HEK293 (cell line): ENCODE results near the gene MINDY2.

Experiments used
- CTCF ChIP-seq: fragments of 450-650 bp; formaldehyde crosslinking; IDR thresholded peaks from 2 replicates; pipeline ENCODE4 v1.5.1; 2016; ENCODE audit warnings: missing biosample characterization, missing genetic modification characterization
- IKZF3 ChIP-seq: fragments of 450-650 bp; IDR thresholded peaks from 2 replicates; pipeline ENCODE4 v1.5.0; 2018; ENCODE audit warnings: missing biosample characterization, mild to moderate bottlenecking, missing genetic modification characterization, moderate library complexity
- KLF16 ChIP-seq: fragments of 450-650 bp; formaldehyde crosslinking; IDR thresholded peaks from 2 replicates; pipeline ENCODE4 v1.5.1; 2017; ENCODE audit warnings: missing biosample characterization, missing genetic modification characterization
- TCF7L2 ChIP-seq: IDR thresholded peaks from 2 replicates; pipeline ENCODE4 v1.6.1; 2011; ENCODE audit warnings: low read depth, mild to moderate bottlenecking, inconsistent platforms, low read length, moderate library complexity, borderline replicate concordance
- ZNF146 ChIP-seq: fragments of 450-650 bp; formaldehyde crosslinking; IDR thresholded peaks from 2 replicates; pipeline ENCODE4 v1.5.1; 2016; ENCODE audit warnings: missing biosample characterization, missing genetic modification characterization
- ZNF184 ChIP-seq: fragments of 450-650 bp; IDR thresholded peaks from 2 replicates; pipeline ENCODE4 v1.5.1; 2018; ENCODE audit warnings: missing biosample characterization, mild to moderate bottlenecking, missing genetic modification characterization
- ZNF747 ChIP-seq: fragments of 450-650 bp; formaldehyde crosslinking; IDR thresholded peaks from 2 replicates; pipeline ENCODE4 v1.5.1; 2016; ENCODE audit warnings: missing biosample characterization, missing genetic modification characterization

DNA sequence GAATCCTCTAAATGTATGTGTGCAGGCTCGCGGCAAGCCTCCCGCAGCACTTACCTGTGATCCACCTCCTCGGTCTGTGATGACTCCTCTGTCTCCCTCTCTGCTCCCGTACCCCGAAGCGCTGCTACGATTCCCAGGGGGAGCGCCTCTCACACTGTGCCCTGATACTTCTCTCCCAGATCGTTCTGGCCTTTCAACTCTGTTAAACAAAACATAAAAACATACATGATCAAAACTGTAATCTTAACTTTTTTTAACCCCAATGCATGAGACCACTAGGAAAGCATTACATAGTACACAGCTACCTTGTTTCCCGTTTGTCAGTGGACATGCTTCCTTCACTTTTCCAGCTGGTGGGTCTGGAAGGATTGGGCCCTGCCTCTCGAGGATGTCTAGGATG, 115.8 kb downstream of the MINDY2 start:
- no peak for TF ChIP-seq CTCF
- no peak for TF ChIP-seq ZNF146 (tag by site-specific recombination)
- TF ChIP-seq KLF16 (tag by site-specific recombination) = no peak
- no peak for TF ChIP-seq ZNF747
- no peak for TF ChIP-seq IKZF3 (tag by site-specific recombination)
- TF ChIP-seq ZNF184 (tag by site-specific recombination) = no peak
- no peak for TF ChIP-seq TCF7L2
